DMS53 (cell line): ENCODE data around the gene RBM25.
"Not testable (repeated sequence)": the region's sequence is repeated elsewhere in the genome, so short reads cannot be mapped to it uniquely, and the experiment has no call there.

Experiments
- DNase-seq: peaks from one replicate; lab custom pipeline; 2025; lab: John Stamatoyannopoulos, UW

RBM25 gene

GRCh38 chr14:73058224-73058921, at the start of gene RBM25:
RBM25 (plus strand) TSS chr14:73058534; CDS start chr14:73071642, 13,108 bp downstream.
- peak; percentile 99 for DNase-seq

DNA sequence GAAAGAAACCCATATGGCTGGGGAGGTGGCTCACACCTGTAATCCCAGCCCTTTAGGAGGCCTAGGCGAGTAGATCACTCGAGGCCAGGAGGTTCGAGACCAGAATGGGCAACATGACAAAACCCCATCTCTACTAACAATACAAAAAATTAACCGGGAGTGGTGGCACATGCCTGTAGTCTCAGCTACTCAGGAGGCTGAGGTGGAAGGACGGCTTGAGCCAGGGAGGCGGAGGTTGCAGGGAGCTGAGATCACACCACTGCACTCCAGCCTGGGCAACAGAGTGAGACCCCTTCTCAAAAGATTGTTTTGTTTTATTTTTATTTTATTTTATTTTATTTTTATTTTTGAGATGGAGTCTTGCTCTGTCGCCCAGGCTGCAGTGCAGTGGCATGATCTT, 47.1 kb upstream of the RBM25 start:
- DNase-seq = not testable (repeated sequence)

DNA sequence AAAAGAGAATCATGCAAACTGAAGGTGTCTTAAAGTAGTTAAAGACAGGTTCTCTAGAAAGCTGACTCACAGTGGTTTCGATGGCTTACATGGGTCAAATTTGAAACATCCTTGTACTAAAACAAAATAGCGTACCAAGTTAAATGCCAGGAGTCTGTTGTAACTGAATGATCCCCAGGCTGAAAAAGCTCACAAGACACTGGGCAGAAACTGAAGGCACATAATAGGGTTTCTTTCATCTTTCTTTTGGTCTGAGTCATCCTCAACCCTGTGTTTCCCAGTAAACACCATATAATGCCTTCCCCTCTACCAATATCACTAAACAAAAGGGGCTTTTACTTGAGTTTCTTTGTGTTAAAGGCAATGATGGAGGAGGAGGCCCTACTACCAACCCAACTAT, 44.2 kb upstream of the RBM25 start:
- DNase-seq = no peak

- DNase-seq = not testable (repeated sequence)
Measured at GRCh38 chr14:73015552-73015951, 42.8 kb upstream of the RBM25 start.

DNA sequence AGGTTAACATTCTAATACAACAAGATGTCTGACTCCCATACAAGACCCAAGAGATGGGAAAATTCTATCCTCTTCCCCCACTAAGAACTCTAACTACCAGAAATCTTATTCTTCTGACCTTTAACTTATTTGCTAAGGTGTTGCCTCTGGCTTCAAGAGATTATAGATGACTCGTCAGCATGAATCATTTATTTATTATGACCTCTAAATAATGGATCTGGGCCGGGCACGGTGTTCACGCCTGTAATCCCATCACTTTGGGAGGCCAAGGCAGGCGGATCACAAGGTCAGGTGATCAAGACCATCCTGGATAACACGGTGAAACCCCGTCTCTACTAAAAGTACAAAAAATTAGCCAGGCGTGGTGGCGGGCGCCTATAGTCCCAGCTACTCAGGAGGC, 42.3 kb upstream of the RBM25 start:
- peak; percentile 7 for DNase-seq

DNA sequence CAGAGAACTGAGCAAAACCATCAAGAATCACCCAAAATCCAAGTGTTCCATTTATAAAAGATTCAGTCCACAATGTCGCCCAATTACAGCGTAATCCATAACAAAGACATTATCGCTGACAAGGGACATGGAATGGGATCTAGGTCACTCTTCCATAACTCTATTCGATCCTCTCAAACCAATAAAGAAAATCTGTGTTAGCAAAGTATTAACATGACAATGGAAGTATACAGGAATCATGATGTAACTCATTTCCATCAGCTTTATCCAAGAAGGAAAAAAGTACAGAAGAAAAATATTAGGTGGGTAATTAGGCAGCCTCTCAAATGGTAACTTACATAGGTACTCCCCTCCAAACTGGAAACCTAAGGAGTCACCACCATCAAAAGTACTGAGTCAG, 36.3 kb upstream of the RBM25 start:
- no peak for DNase-seq

- no peak for DNase-seq
Measured at GRCh38 chr14:73025544-73025943, 32.8 kb upstream of the RBM25 start.

- no peak for DNase-seq
Measured at GRCh38 chr14:73026243-73026844, 32.0 kb upstream of the RBM25 start.

GRCh38 chr14:73026845-73027542, 31.3 kb upstream of the RBM25 start, which contains the start of gene ZFYVE1:
ZFYVE1 (minus strand) TSS chr14:73027106; CDS start chr14:73024508, 2,598 bp downstream.
- DNase-seq = peak; percentile 97

- no peak for DNase-seq
Measured at GRCh38 chr14:73027546-73027945, 30.8 kb upstream of the RBM25 start.

DNA sequence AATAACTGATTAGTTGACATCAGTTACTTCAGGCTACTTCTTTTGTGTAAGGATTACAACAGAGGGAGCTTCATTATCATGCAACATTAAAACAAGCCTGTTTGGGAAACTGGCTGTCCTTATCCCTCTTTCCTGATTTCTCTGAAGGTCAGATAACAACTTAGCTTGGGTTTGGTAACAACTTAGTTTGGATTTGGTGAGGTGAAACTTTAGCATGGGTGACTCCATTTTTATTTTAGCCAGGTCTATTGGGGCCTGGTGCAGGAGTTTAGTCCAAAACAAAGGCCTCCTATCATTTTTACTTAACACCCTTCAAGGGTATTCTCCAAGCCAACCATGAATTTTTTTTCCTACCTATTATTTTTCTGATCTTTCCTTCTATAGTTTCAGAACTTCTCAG, 30.4 kb upstream of the RBM25 start:
- DNase-seq = no peak

- peak; percentile 72 for DNase-seq
Measured at GRCh38 chr14:73036706-73037450, 21.5 kb upstream of the RBM25 start.

DNA sequence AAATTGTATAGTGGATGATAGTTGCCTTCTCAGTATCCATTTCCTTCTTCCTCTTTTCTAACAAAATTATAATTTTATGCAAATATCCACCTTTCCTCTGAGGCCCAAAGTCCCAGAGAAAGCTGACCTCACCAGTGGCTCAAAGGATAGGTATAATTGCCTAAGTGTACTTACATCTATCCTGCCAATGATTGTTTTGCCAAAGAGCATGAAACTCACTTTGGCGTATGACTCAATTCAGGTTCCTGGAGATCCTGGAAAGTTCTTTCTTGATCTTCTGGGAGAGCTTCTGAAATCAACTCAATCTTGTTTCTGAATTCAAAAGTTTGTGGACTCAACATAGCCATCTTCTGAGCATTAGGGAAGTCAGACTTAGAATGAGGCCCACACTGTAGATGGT, 10.5 kb upstream of the RBM25 start:
- DNase-seq = no peak

- no peak for DNase-seq
Measured at GRCh38 chr14:73049428-73049827, 8.9 kb upstream of the RBM25 start.

DNA sequence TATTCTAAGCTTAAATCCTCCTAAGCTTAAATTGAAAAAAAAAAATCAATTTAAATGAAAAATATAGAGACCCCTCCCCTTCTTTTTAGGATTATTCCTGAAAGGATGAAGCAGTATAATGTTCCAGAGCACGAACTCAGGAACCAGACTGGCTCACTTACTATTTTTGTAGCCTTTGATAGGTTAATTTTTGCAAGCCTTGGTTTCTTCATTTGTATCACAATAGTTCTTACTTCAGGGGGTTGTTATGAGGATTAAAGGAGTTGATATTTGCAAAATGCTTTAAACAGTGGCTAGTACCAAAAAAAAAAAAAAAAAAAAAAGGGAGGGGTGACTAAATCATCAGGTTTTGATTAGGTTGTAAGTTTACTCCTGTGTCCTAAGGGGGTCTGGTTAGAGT, 3.1 kb upstream of the RBM25 start:
- DNase-seq = no peak

DNA sequence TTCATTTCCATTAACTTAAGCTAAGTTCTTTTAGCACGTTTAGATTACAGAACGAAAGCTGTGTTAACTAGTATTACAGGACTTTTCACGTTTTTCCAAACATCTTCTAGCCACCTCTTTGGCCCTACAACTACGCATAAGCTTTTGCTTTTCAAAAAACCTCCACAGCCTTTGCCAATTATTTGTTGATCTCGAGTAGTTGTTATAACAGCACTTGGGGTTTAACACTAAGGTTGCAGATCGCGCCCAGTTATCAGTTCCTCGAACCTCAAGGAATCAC, 450 bp upstream of the RBM25 start:
- no peak for DNase-seq

GRCh38 chr14:73058922-73059673, 764 bp downstream of the RBM25 start:
- DNase-seq = peak; percentile 54

- no peak for DNase-seq
Measured at GRCh38 chr14:73069585-73069984, 11.3 kb downstream of the RBM25 start.

- no peak for DNase-seq
Measured at GRCh38 chr14:73091044-73091443, 32.7 kb downstream of the RBM25 start.

GRCh38 chr14:73097421-73097820, 39.1 kb downstream of the RBM25 start:
- no peak for DNase-seq

- DNase-seq = no peak
Measured at GRCh38 chr14:73100334-73100733, 42.0 kb downstream of the RBM25 start.
